Upper lobe of left lung (tissue), 4 donors: ENCODE measurements around the gene ZNF41.

ENCODE experiments used
- EP300 ChIP-seq, 4 donors: sonication (generic); formaldehyde crosslinking; IDR thresholded peaks; one replicate each; pipeline ENCODE4 v1.5.1; 2017; ENCODE audit warnings: antibody characterized with exemption in 4 of 4, control low read depth in 2 of 4
- POLR2AphosphoS5 ChIP-seq, 2 donors: sonication (generic); formaldehyde crosslinking; IDR thresholded peaks; one replicate each; pipeline ENCODE4 v1.5.1; 2017; ENCODE audit warnings: antibody characterized with exemption in 2 of 2
- TF ChIP-seq, protein P1 (sequence below), 6 experiments: fragments of 450-650 bp in 4 of 6; fragments of 200-600 bp in 2 of 6; sonication (generic) in 2 of 6; IDR thresholded peaks; one replicate each; pipeline ENCODE4 v1.5.1; 2016 to 2019; ENCODE audit warnings: antibody characterized with exemption in 6 of 6

DNA sequence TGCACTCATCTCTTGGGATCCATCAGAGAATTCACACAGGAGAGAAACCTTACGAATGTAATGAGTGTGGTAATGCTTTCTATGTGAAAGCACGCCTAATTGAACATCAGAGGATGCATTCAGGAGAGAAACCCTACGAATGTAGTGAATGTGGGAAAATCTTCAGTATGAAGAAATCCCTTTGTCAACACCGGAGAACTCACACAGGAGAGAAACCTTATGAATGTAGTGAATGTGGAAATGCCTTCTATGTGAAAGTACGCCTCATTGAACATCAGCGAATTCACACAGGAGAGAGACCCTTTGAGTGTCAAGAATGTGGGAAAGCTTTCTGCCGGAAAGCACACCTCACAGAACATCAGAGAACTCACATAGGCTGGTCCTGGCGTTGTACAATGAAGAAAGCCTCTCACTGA, 69.8 kb downstream of the ZNF41 start:
- TF ChIP-seq, protein P1, sequence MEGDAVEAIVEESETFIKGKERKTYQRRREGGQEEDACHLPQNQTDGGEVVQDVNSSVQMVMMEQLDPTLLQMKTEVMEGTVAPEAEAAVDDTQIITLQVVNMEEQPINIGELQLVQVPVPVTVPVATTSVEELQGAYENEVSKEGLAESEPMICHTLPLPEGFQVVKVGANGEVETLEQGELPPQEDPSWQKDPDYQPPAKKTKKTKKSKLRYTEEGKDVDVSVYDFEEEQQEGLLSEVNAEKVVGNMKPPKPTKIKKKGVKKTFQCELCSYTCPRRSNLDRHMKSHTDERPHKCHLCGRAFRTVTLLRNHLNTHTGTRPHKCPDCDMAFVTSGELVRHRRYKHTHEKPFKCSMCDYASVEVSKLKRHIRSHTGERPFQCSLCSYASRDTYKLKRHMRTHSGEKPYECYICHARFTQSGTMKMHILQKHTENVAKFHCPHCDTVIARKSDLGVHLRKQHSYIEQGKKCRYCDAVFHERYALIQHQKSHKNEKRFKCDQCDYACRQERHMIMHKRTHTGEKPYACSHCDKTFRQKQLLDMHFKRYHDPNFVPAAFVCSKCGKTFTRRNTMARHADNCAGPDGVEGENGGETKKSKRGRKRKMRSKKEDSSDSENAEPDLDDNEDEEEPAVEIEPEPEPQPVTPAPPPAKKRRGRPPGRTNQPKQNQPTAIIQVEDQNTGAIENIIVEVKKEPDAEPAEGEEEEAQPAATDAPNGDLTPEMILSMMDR (IDR thresholded peaks at IDR 0.05) = no peak
- TF ChIP-seq EP300 (IDR thresholded peaks at IDR 0.05) (no peak), POLR2AphosphoS5 (IDR thresholded peaks at IDR 0.05) (no peak)
